GM12878 (cell line): Measurements from ENCODE around the gene CNGA1. TPM values are rescaled to one million over a fixed set of nuclear protein-coding genes. Genes with fewer than 3 reads are reported as not detected.

Experiments
- ATAC-seq: fragments of 200-7000 bp; cut with Tn5 transposase; 3 replicates; pipeline ENCODE4 v1.9.1; 2020; ENCODE audit warnings: mild to moderate bottlenecking, moderate library complexity
- BruUV-seq: library from RNA; stranded (reverse); fragments of 400-500 nt; replicated peaks from 2 replicates; lab custom pipeline; 2021; lab: Mats Ljungman, UMichigan
- CTCF ChIA-PET: fragments of 300-600 bp; sonication (Branson Sonifier 250); formaldehyde crosslinking; extraction: SDS; loops from one replicate; lab custom pipeline; 2021; ENCODE audit warnings: inconsistent platforms; lab: Yijun Ruan, JAX
- POLR2A ChIA-PET: fragments of 350-600 bp; formaldehyde crosslinking; extraction: SDS; loops from one replicate; lab custom pipeline; 2021; ENCODE audit warnings: inconsistent platforms; lab: Charles Lee
- RAD21 ChIA-PET: fragments of 300-600 bp; sonication (Branson Sonifier 250); formaldehyde crosslinking; loops from one replicate; lab custom pipeline; 2023; ENCODE audit warnings: antibody characterized with exemption; ENCODE audit not compliant: unreplicated experiment; lab: Charles Lee
- SMC1A ChIA-PET: fragments of 300-600 bp; sonication (Branson Sonifier 250); formaldehyde crosslinking; loops from one replicate; lab custom pipeline; 2023; ENCODE audit not compliant: unreplicated experiment, uncharacterized antibody; lab: Charles Lee
- DNase-seq: peaks from one replicate; pipeline ENCODE4 v3.0.0-alpha.2; 2011; ENCODE audit warnings: low read depth, low spot score
- FAIRE-seq: peaks from 3 replicates; lab custom pipeline; 2011; peaks lifted over from hg19 to GRCh38; lab: Jason Lieb, UNC
- H2AFZ ChIP-seq: 2 replicates; pipeline ENCODE4 v1.6.0; 2011; ENCODE audit warnings: low read depth, low read length, control low read depth; ENCODE audit not compliant: control insufficient read depth
- H3K27ac ChIP-seq: 2 replicates; pipeline ENCODE4 v1.5.1; 2011; ENCODE audit warnings: control low read depth; ENCODE audit not compliant: control insufficient read depth, insufficient read depth
- H3K27me3 ChIP-seq, 2 experiments: replicated peaks in 1 of 2; 2 replicates each; pipeline versions ENCODE4 v1.6.0 to v1.6.1; 2011; ENCODE audit warnings: low read length in 1 of 2; ENCODE audit not compliant: control insufficient read depth in 2 of 2, insufficient read depth in 2 of 2
- H3K36me3 ChIP-seq, 2 experiments: 2 replicates each; pipeline ENCODE4 v1.5.1; 2011; ENCODE audit warnings: low read length in 1 of 2; ENCODE audit not compliant: control insufficient read depth in 2 of 2, insufficient read depth in 2 of 2
- H3K4me1 ChIP-seq: 2 replicates; pipeline ENCODE4 v1.6.1; 2011; ENCODE audit warnings: mild to moderate bottlenecking, low read length, moderate library complexity, mixed read lengths; ENCODE audit not compliant: control insufficient read depth, insufficient read depth
- H3K4me2 ChIP-seq: 2 replicates; pipeline ENCODE4 v1.6.0; 2011; ENCODE audit warnings: control low read depth; ENCODE audit not compliant: control insufficient read depth, insufficient read depth
- H3K4me3 ChIP-seq: fragments of 200-600 bp; sonication (generic); 2 replicates; pipeline ENCODE4 v1.5.1; 2016
- H3K79me2 ChIP-seq: 2 replicates; pipeline ENCODE4 v1.6.0; 2011; ENCODE audit warnings: low read length; ENCODE audit not compliant: control insufficient read depth, insufficient read depth
- H3K9ac ChIP-seq: 2 replicates; pipeline ENCODE4 v1.8.0; 2011; ENCODE audit warnings: low read length, control low read depth, mixed read lengths; ENCODE audit not compliant: control insufficient read depth, insufficient read depth
- H3K9me3 ChIP-seq: replicated peaks from 3 replicates; pipeline ENCODE4 v1.5.1; 2011; ENCODE audit warnings: mild to moderate bottlenecking, low read length; ENCODE audit not compliant: control insufficient read depth, insufficient read depth
- H4K20me1 ChIP-seq: 2 replicates; pipeline ENCODE4 v1.6.0; 2011; ENCODE audit not compliant: control insufficient read depth, insufficient read depth
- MYC ChIP-seq: IDR thresholded peaks from 2 replicates; pipeline ENCODE4 v1.6.1; 2011; ENCODE audit warnings: mild to moderate bottlenecking, low read length, moderate library complexity, inconsistent platforms; ENCODE audit not compliant: insufficient read depth, insufficient replicate concordance, insufficient read length, severe bottlenecking
- POLR2AphosphoS5 ChIP-seq: IDR thresholded peaks from 2 replicates; pipeline ENCODE4 v1.6.1; 2011; ENCODE audit warnings: mild to moderate bottlenecking, low read length, inconsistent platforms
- ZNF207 ChIP-seq: fragments of 450-650 bp; IDR thresholded peaks from 2 replicates; pipeline ENCODE4 v1.6.1; 2014; ENCODE audit warnings: antibody characterized with exemption, mild to moderate bottlenecking, borderline replicate concordance
- WGBS: methylation state at CpG from one replicate; pipeline ENCODE4 v1.1.6; 2016; ENCODE audit warnings: low lambda C conversion rate; ENCODE audit not compliant: insufficient replicate concordance, insufficient coverage; ENCODE audit errors: missing lambda C conversion rate; 5-methylcytosine and 5-hydroxymethylcytosine counted together
- in situ Hi-C: fragments of 300-500 bp; cut with MboI; formaldehyde crosslinking; loops from 9 replicates; pipeline ENCODE4 v1.14.3; 2018; ENCODE audit warnings: mixed read lengths
- intact Hi-C: fragments of 100-400 bp; cut with micrococcal nuclease; formaldehyde crosslinking; loops from one replicate; pipeline ENCODE4 v1.14.2; 2022; ENCODE audit not compliant: unreplicated experiment
- polyA plus RNA-seq, 11 experiments: library from polyadenylated mRNA; depleted of rRNA in 4 of 11; unstranded in 6 of 11; stranded (reverse) in 5 of 11; fragments of >200 nt; fragmentation: Nextera tagmentation in 4 of 11; fragmentation: Illumina TruSeq in 1 of 11; extraction: Ambion mirVana in 4 of 11; extraction: Trizol in 1 of 11; gene quantifications; 1 replicate in 1 of 11; 2 replicates in 10 of 11; pipeline versions ENCODE4 v1.2.1 to v1.2.3, GENCODE V29; 2011 to 2016; ENCODE audit warnings: inconsistent platforms in 2 of 11, missing spikeins in 2 of 11, low read depth in 1 of 11
- total RNA-seq, 4 experiments: library from RNA; depleted of rRNA in 3 of 4; stranded (reverse); fragments of >200 nt in 3 of 4; fragmentation: Illumina TruSeq in 1 of 4; extraction: Trizol in 1 of 4; gene quantifications; 2 replicates each; pipeline versions ENCODE4 v1.2.1 to v1.2.3, GENCODE V29; 2013 to 2021
- TF ChIP-seq, protein P1 (sequence below): fragments of 450-650 bp; IDR thresholded peaks from 2 replicates; pipeline ENCODE4 v1.6.1; 2017; ENCODE audit warnings: mild to moderate bottlenecking, moderate library complexity

Gene CNGA1
- total and polyA plus RNA-seq, 10 of the 15 experiments (the other 5 are each of a cell fraction or from before 2014, with no cell fraction given), result 0.38 to 14.2 (median 5.1) TPM

- ATAC-seq, result peak; percentile 58
- no peak for FAIRE-seq
- Histone ChIP-seq H3K79me2 (no peaks in the 10 kb centered on the region), H3K4me1 (peaks cover 70% of the 10 kb centered on the region), H3K9me3 (peaks cover 3% of the 10 kb centered on the region; the same call in 1 of the 3 replicates), H3K4me2 (peak overlapping the region; percentile 88), H3K27me3 (no peaks in the 10 kb centered on the region; a peak in 1 of 4 replicates), H2AFZ (no peak overlapping the region), H3K9ac (peak overlapping the region; percentile 37; the same call in 1 of the 2 replicates), H4K20me1 (no peaks in the 10 kb centered on the region), H3K27ac (peak overlapping the region; percentile 71), H3K4me3 (peak overlapping the region; percentile 18; the same call in 1 of the 2 replicates), H3K36me3 (no peaks in the 10 kb centered on the region)
- ChIA-PET CTCF (interaction anchor here (0.8 to 8.1 kb wide), 13 partner anchors 14 to 211 kb away, joined by 3 to 158 read pairs (median 5); no protein-coding TSS in a partner anchor), POLR2A (interaction anchor here (0.5 to 4.5 kb wide), 6 partner anchors 11 to 559 kb away, joined by 4 to 38 read pairs (median 6); no protein-coding TSS in a partner anchor), RAD21 (interaction anchor here (0.9 to 7.4 kb wide), 15 partner anchors 13 to 211 kb away, joined by 3 to 121 read pairs (median 3); partner anchors contain the start of genes CNGA1 and CORIN), SMC1A (interaction anchor here (0.6 to 11.7 kb wide), 17 partner anchors 15 to 162 kb away, joined by 3 to 268 read pairs (median 4); no protein-coding TSS in a partner anchor)
- TF ChIP-seq POLR2AphosphoS5 (no peak), ZNF207 (no peak), MYC (no peak)
- TF ChIP-seq, protein P1, sequence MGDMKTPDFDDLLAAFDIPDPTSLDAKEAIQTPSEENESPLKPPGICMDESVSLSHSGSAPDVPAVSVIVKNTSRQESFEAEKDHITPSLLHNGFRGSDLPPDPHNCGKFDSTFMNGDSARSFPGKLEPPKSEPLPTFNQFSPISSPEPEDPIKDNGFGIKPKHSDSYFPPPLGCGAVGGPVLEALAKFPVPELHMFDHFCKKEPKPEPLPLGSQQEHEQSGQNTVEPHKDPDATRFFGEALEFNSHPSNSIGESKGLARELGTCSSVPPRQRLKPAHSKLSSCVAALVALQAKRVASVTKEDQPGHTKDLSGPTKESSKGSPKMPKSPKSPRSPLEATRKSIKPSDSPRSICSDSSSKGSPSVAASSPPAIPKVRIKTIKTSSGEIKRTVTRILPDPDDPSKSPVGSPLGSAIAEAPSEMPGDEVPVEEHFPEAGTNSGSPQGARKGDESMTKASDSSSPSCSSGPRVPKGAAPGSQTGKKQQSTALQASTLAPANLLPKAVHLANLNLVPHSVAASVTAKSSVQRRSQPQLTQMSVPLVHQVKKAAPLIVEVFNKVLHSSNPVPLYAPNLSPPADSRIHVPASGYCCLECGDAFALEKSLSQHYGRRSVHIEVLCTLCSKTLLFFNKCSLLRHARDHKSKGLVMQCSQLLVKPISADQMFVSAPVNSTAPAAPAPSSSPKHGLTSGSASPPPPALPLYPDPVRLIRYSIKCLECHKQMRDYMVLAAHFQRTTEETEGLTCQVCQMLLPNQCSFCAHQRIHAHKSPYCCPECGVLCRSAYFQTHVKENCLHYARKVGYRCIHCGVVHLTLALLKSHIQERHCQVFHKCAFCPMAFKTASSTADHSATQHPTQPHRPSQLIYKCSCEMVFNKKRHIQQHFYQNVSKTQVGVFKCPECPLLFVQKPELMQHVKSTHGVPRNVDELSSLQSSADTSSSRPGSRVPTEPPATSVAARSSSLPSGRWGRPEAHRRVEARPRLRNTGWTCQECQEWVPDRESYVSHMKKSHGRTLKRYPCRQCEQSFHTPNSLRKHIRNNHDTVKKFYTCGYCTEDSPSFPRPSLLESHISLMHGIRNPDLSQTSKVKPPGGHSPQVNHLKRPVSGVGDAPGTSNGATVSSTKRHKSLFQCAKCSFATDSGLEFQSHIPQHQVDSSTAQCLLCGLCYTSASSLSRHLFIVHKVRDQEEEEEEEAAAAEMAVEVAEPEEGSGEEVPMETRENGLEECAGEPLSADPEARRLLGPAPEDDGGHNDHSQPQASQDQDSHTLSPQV, result no peak
- WGBS, result 100% methylated on average over 1 of the region's 1 CpG
- intact Hi-C loops (loop anchor here (1.0 to 10.0 kb wide), 4 partner anchors 12 to 533 kb away; partner anchors contain the start of gene TEC), in situ Hi-C loops (no loop called here)
- no TSS peak for BruUV-seq
- DNase-seq, result no peak
These were observed 31.4 kb upstream of the CNGA1 start for GRCh38 chr4:48047896-48048295.
